CD14-positive monocyte (primary cell): ENCODE data around the gene CAST. TPM values are rescaled to one million over a fixed set of nuclear protein-coding genes. Genes with fewer than 3 reads are reported as not detected.

Experiments
- DNase-seq, 3 donors: peaks; one replicate each; pipeline ENCODE4 v3.0.0-alpha.2; 2011 to 2022
- H2AFZ ChIP-seq: 2 replicates; pipeline ENCODE4 v1.6.0; 2012; ENCODE audit warnings: mild to moderate bottlenecking, low read depth, low read length, inconsistent platforms; ENCODE audit not compliant: insufficient read depth, poor library complexity, severe bottlenecking
- H3K27ac ChIP-seq, 2 donors: 1 replicate in 1 of 2; 2 replicates in 1 of 2; pipeline ENCODE4 v1.5.1; 2012 to 2013; ENCODE audit warnings: low read length in 2 of 2, control low read depth in 1 of 2, inconsistent platforms in 1 of 2, low read depth in 1 of 2, mild to moderate bottlenecking in 1 of 2
- H3K27me3 ChIP-seq, 2 donors: one replicate each; pipeline versions ENCODE4 v1.6.0 to v1.6.1; 2011 to 2013; ENCODE audit warnings: low read length in 2 of 2; ENCODE audit not compliant: control insufficient read depth in 2 of 2, insufficient read depth in 2 of 2
- H3K36me3 ChIP-seq, 2 donors: replicated peaks in 1 of 2; 1 replicate in 1 of 2; 2 replicates in 1 of 2; pipeline versions ENCODE4 v1.5.1 to v1.6.1; 2012 to 2013; ENCODE audit warnings: low read length in 2 of 2, control low read depth in 1 of 2, inconsistent platforms in 1 of 2, mild to moderate bottlenecking in 1 of 2; ENCODE audit not compliant: insufficient read depth in 2 of 2, control insufficient read depth in 1 of 2
- H3K4me1 ChIP-seq, 2 donors: 1 replicate in 1 of 2; 2 replicates in 1 of 2; pipeline versions ENCODE4 v1.5.1 to v1.6.1; 2012 to 2013; ENCODE audit warnings: low read length in 2 of 2, control low read depth in 1 of 2, inconsistent platforms in 1 of 2, mild to moderate bottlenecking in 1 of 2, moderate library complexity in 1 of 2; ENCODE audit not compliant: insufficient read depth in 2 of 2, control insufficient read depth in 1 of 2
- H3K4me2 ChIP-seq: replicated peaks from 2 replicates; pipeline ENCODE3; 2012; ENCODE audit warnings: low read length, moderate library complexity, mild to moderate bottlenecking; ENCODE audit not compliant: poor library complexity, severe bottlenecking; ENCODE audit errors: extremely low read depth
- H3K4me3 ChIP-seq, 3 experiments: fragments of 200-600 bp in 1 of 3; sonication (generic) in 1 of 3; replicated peaks in 1 of 3; 1 replicate in 2 of 3; 2 replicates in 1 of 3; pipeline ENCODE4 v1.5.1; 2011 to 2013; ENCODE audit warnings: low read length in 3 of 3, mild to moderate bottlenecking in 3 of 3, control low read depth in 2 of 3, low read depth in 2 of 3, inconsistent platforms in 1 of 3, moderate library complexity in 1 of 3
- H3K79me2 ChIP-seq: 2 replicates; pipeline ENCODE4 v1.6.0; 2012; ENCODE audit warnings: mild to moderate bottlenecking, control low read depth, inconsistent platforms, low read length, moderate library complexity; ENCODE audit not compliant: insufficient read depth
- H3K9ac ChIP-seq: 2 replicates; pipeline ENCODE4 v1.6.0; 2017; ENCODE audit warnings: low read length, mild to moderate bottlenecking; ENCODE audit not compliant: insufficient read depth, poor library complexity, severe bottlenecking
- H3K9me3 ChIP-seq, 2 donors: replicated peaks in 1 of 2; 1 replicate in 1 of 2; 2 replicates in 1 of 2; pipeline versions ENCODE4 v1.5.1 to v1.6.1; 2012 to 2013; ENCODE audit warnings: low read length in 2 of 2, control low read depth in 1 of 2; ENCODE audit not compliant: control insufficient read depth in 1 of 2, insufficient read depth in 1 of 2
- H4K20me1 ChIP-seq: 2 replicates; pipeline ENCODE4 v1.6.0; 2012; ENCODE audit warnings: mild to moderate bottlenecking, low read length, control low read depth, moderate library complexity; ENCODE audit not compliant: insufficient read depth
- H3K27ac Mint-ChIP-seq, 7 donors: one replicate each; pipeline ENCODE4 v1.8.0; 2020; ENCODE audit warnings: mild to moderate bottlenecking in 7 of 7, mixed read lengths in 7 of 7, moderate library complexity in 6 of 7, inconsistent platforms in 2 of 7
- H3K27me3 Mint-ChIP-seq, 3 donors: one replicate each; pipeline ENCODE4 v1.8.0; 2021 to 2022; ENCODE audit warnings: low read depth in 3 of 3, mild to moderate bottlenecking in 3 of 3, mixed read lengths in 3 of 3, moderate library complexity in 3 of 3, inconsistent platforms in 1 of 3
- H3K36me3 Mint-ChIP-seq, 2 donors: one replicate each; pipeline ENCODE4 v1.8.0; 2020; ENCODE audit warnings: mixed read lengths in 2 of 2, inconsistent platforms in 1 of 2, mild to moderate bottlenecking in 1 of 2
- H3K4me1 Mint-ChIP-seq: one replicate; pipeline ENCODE4 v1.8.0; 2020; ENCODE audit warnings: mild to moderate bottlenecking, mixed read lengths
- H3K4me3 Mint-ChIP-seq, 2 donors: one replicate each; pipeline ENCODE4 v1.8.0; 2020; ENCODE audit warnings: mild to moderate bottlenecking in 2 of 2, mixed read lengths in 2 of 2, moderate library complexity in 1 of 2
- H3K9me3 Mint-ChIP-seq, 7 donors: one replicate each; pipeline ENCODE4 v1.8.0; 2020 to 2022; ENCODE audit warnings: mixed read lengths in 7 of 7, mild to moderate bottlenecking in 6 of 7, moderate library complexity in 6 of 7, inconsistent platforms in 2 of 7
- CTCF ChIP-seq: fragments of 200-600 bp; IDR thresholded peaks from one replicate; pipeline ENCODE4 v1.8.0; 2022; ENCODE audit warnings: antibody characterized with exemption, mild to moderate bottlenecking
- WGBS: methylation state at CpG from one replicate; pipeline ENCODE4 v1.1.5; 2013; ENCODE audit warnings: missing lambda C conversion rate; ENCODE audit not compliant: insufficient coverage; 5-methylcytosine and 5-hydroxymethylcytosine counted together
- intact Hi-C, 2 donors: fragments of 100-400 bp; cut with micrococcal nuclease; formaldehyde crosslinking; loops; one replicate each; pipeline versions ENCODE4 v1.15.0 to v1.15.1; 2023
- polyA plus RNA-seq, 3 donors: library from polyadenylated mRNA; depleted of rRNA in 1 of 3; unstranded in 2 of 3; stranded (reverse) in 1 of 3; fragments of 300-500 nt in 2 of 3; fragments of >200 nt in 1 of 3; fragmentation: Illumina TruSeq in 2 of 3; gene quantifications; 1 replicate in 2 of 3; 2 replicates in 1 of 3; pipeline ENCODE4 v1.2.3, GENCODE V29; 2012 to 2021

CAST gene
- polyA plus RNA-seq, 3 donors: 49.6 to 125 (median 76.8) TPM

DNA sequence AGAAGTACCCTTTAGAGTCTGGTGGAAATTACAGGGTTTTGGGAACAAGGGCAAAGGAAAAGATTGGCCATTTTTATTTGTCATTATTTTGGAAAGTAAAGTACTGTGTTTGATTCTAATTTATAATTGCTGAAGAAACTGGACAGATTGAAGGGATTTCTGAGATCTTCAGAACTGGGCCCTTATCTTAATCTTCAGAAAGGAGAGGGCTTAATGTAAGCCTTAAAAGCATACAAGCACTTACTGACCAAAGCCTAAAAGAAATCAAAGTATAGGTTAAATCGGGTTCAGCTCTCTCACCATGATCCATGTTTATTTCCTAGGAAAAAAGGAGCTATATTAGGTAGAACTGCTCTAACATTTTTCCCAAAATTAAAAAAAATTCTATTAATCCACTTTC lies 109.9 kb downstream of the CAST start:
- H3K36me3 Mint-ChIP-seq: peaks cover 81 to 93% of the 10 kb centered on the region in 2 donors
- no peaks in the 10 kb centered on the region for H3K79me2 ChIP-seq

GRCh38 chr5:96772542-96772941 lies 110.4 kb downstream of the CAST start:
- Histone ChIP-seq H3K27me3 (no peaks in the 10 kb centered on the region), H3K4me2 (no peak overlapping the region), H3K9me3 (no peaks in the 10 kb centered on the region), H3K27ac (no peak overlapping the region), H3K4me3 (no peak overlapping the region), H2AFZ (no peak overlapping the region), H3K9ac (no peak overlapping the region), H3K36me3 (peaks cover 100% of the 10 kb centered on the region in 2 donors), H3K79me2 (no peaks in the 10 kb centered on the region), H4K20me1 (peaks cover 69% of the 10 kb centered on the region), H3K4me1 (no peaks in the 10 kb centered on the region)
- Mint-ChIP-seq H3K27ac (no peak overlapping the region), H3K4me3 (no peak overlapping the region), H3K27me3 (peaks cover 0 to 2% (median 0%) of the 10 kb centered on the region in 3 donors), H3K9me3 (no peaks in the 10 kb centered on the region), H3K36me3 (peaks cover 82 to 95% of the 10 kb centered on the region in 2 donors), H3K4me1 (no peaks in the 10 kb centered on the region)
- TF ChIP-seq CTCF: no peak
- intact Hi-C loops: no loop called here
- DNase-seq: no peak

More for the DNA sequence above, 109.9 kb downstream of the CAST start:
- TF ChIP-seq CTCF: no peak
- WGBS: no CpG with 5 or more reads among the region's 1 CpG
- Histone ChIP-seq H3K36me3 (peaks cover 100% of the 10 kb centered on the region in 2 donors), H3K27ac (peak overlapping the region in 1 of 2 donors; percentile 60), H3K4me1 (no peaks in the 10 kb centered on the region), H4K20me1 (peaks cover 71% of the 10 kb centered on the region), H2AFZ (no peak overlapping the region), H3K9me3 (no peaks in the 10 kb centered on the region), H3K9ac (no peak overlapping the region), H3K4me2 (no peak overlapping the region), H3K4me3 (no peak overlapping the region), H3K27me3 (no peaks in the 10 kb centered on the region)
- Mint-ChIP-seq H3K4me3 (no peak overlapping the region), H3K4me1 (no peaks in the 10 kb centered on the region), H3K27ac (peak overlapping the region in 1 of 7 donors; percentile 69), H3K9me3 (no peaks in the 10 kb centered on the region), H3K27me3 (peaks cover 0 to 2% (median 0%) of the 10 kb centered on the region in 3 donors)
- DNase-seq: no peak
- intact Hi-C loops: no loop called here
